HepG2 (cell line): ENCODE results near the gene CPVL. TPM values are rescaled to one million over a fixed set of nuclear protein-coding genes. Genes with fewer than 3 reads are reported as not detected.

Experiments used
- ATM ChIP-seq: fragments of 450-650 bp; IDR thresholded peaks from 2 replicates; pipeline ENCODE4 v1.7.1; 2017; ENCODE audit warnings: mild to moderate bottlenecking, borderline replicate concordance
- CREB1 ChIP-seq, 2 experiments: fragments of 450-650 bp in 1 of 2; IDR thresholded peaks; 2 replicates each; pipeline ENCODE4 v1.6.1; 2016 to 2017; ENCODE audit warnings: control low read depth in 1 of 2, mild to moderate bottlenecking in 1 of 2, missing compliant biosample characterization in 1 of 2, missing genetic modification characterization in 1 of 2
- EHMT2 ChIP-seq: fragments of 200-600 bp; sonication (generic); IDR thresholded peaks from 2 replicates; pipeline ENCODE4 v1.7.0; 2017; ENCODE audit warnings: antibody characterized with exemption, low read depth, low read length, borderline replicate concordance
- GTF3A ChIP-seq: sonication (generic); formaldehyde crosslinking; conservative IDR thresholded peaks from 2 replicates; pipeline ENCODE4 v1.4.0; 2020; ENCODE audit warnings: mild to moderate bottlenecking, missing genetic modification reagents
- HMGXB3 ChIP-seq: sonication (generic); formaldehyde crosslinking; IDR thresholded peaks from 2 replicates; pipeline ENCODE4 v1.4.0; 2020; ENCODE audit warnings: missing genetic modification reagents, borderline replicate concordance
- HNF4A ChIP-seq: sonication (generic); formaldehyde crosslinking; IDR thresholded peaks from 2 replicates; pipeline ENCODE4 v1.4.0; 2020; ENCODE audit warnings: missing genetic modification reagents
- KAT8 ChIP-seq: IDR thresholded peaks from 2 replicates; pipeline ENCODE4 v1.6.1; 2016; ENCODE audit warnings: missing genetic modification reagents, missing compliant biosample characterization
- MEIS2 ChIP-seq: sonication (generic); formaldehyde crosslinking; IDR thresholded peaks from 2 replicates; pipeline ENCODE4 v1.9.0; 2021; ENCODE audit warnings: mild to moderate bottlenecking, missing genetic modification reagents
- MLX ChIP-seq: IDR thresholded peaks from 2 replicates; pipeline ENCODE4 v1.6.1; 2016
- NRL ChIP-seq: sonication (generic); formaldehyde crosslinking; IDR thresholded peaks from 2 replicates; pipeline ENCODE4 v1.5.0; 2020; ENCODE audit warnings: missing genetic modification reagents, mild to moderate bottlenecking, moderate library complexity, borderline replicate concordance
- PHF20 ChIP-seq: sonication (generic); formaldehyde crosslinking; IDR thresholded peaks from 2 replicates; pipeline ENCODE4 v1.5.0; 2020; ENCODE audit warnings: mild to moderate bottlenecking, missing genetic modification reagents
- PRDM10 ChIP-seq: sonication (generic); formaldehyde crosslinking; IDR thresholded peaks from 2 replicates; pipeline ENCODE4 v1.4.0; 2020; ENCODE audit warnings: low read depth, missing genetic modification reagents
- TAF15 ChIP-seq: fragments of 200-400 bp; formaldehyde crosslinking; IDR thresholded peaks from one replicate; pipeline ENCODE4 v1.6.1; 2018; ENCODE audit warnings: mild to moderate bottlenecking, low read depth, low read length; ENCODE audit not compliant: poor library complexity, severe bottlenecking
- TEAD2 ChIP-seq: sonication (generic); formaldehyde crosslinking; IDR thresholded peaks from 2 replicates; pipeline ENCODE4 v1.9.0; 2021; ENCODE audit warnings: missing genetic modification reagents
- ZBTB33 ChIP-seq: sonication (generic); formaldehyde crosslinking; IDR thresholded peaks from 2 replicates; pipeline ENCODE4 v1.4.0; 2020; ENCODE audit warnings: missing genetic modification reagents
- ZBTB7A ChIP-seq: sonication (generic); formaldehyde crosslinking; IDR thresholded peaks from 2 replicates; pipeline ENCODE4 v1.8.0; 2022; ENCODE audit warnings: mild to moderate bottlenecking, missing genetic modification reagents
- ZFP1 ChIP-seq: IDR thresholded peaks from 2 replicates; pipeline ENCODE4 v1.6.1; 2016
- ZNF446 ChIP-seq: sonication (generic); formaldehyde crosslinking; IDR thresholded peaks from 2 replicates; pipeline ENCODE4 v1.5.0; 2020; ENCODE audit warnings: mild to moderate bottlenecking, missing genetic modification reagents
- ZNF614 ChIP-seq: IDR thresholded peaks from 2 replicates; pipeline ENCODE4 v1.6.1; 2018; ENCODE audit warnings: missing biosample characterization, missing genetic modification reagents, inconsistent platforms, borderline replicate concordance
- ZNF816 ChIP-seq: sonication (generic); formaldehyde crosslinking; IDR thresholded peaks from 2 replicates; pipeline ENCODE4 v1.8.0; 2022; ENCODE audit warnings: missing genetic modification reagents, mild to moderate bottlenecking, borderline replicate concordance
- polyA plus RNA-seq, 8 experiments: library from polyadenylated mRNA; depleted of rRNA in 3 of 8; stranded (reverse) in 7 of 8; unstranded in 1 of 8; fragments of >200 nt; fragmentation: Illumina TruSeq in 4 of 8; extraction: Trizol in 4 of 8; gene quantifications; 2 replicates each; pipeline versions ENCODE4 v1.2.1 to v1.2.3, GENCODE V29; 2011 to 2016; ENCODE audit warnings: low read depth in 4 of 8, missing spikeins in 1 of 8, mixed read lengths in 1 of 8; ENCODE audit not compliant: insufficient read depth in 1 of 8
- total RNA-seq, 5 experiments: library from RNA; depleted of rRNA; stranded (reverse); fragments of >200 nt; fragmentation: Illumina TruSeq; extraction: Trizol; gene quantifications; 2 replicates each; pipeline ENCODE4 v1.2.3, GENCODE V29; 2016; ENCODE audit warnings: low read depth in 1 of 5

Gene CPVL
- total and polyA plus RNA-seq, 2 of the 13 experiments (the other 11 are each of a cell fraction or from before 2014, with no cell fraction given), result 59.2 to 294 TPM

- TF ChIP-seq PRDM10 (CRISPR knock-in tag) (no peak), TAF15 (peak; percentile 15), MEIS2 (no peak), ZBTB7A (CRISPR knock-in tag) (no peak), CREB1 (IDR thresholded peaks at IDR 0.05) (no peak), CREB1 (CRISPR knock-in tag; IDR thresholded peaks at IDR 0.05) (no peak), ZFP1 (CRISPR knock-in tag) (no peak), NRL (CRISPR knock-in tag) (no peak), ZBTB33 (peak; percentile 92), EHMT2 (no peak), ATM (no peak), KAT8 (CRISPR knock-in tag) (no peak), GTF3A (CRISPR knock-in tag) (no peak), MLX (CRISPR knock-in tag) (no peak), TEAD2 (CRISPR knock-in tag) (no peak), ZNF614 (CRISPR knock-in tag) (peak; percentile 38; the same call in 1 of the 2 replicates), HMGXB3 (CRISPR knock-in tag) (no peak), ZNF446 (0 out of 2 replicates have a peak, but pooled peaks have one; percentile 8), ZNF816 (CRISPR knock-in tag) (no peak), HNF4A (0 out of 2 replicates have a peak, but pooled peaks have one; percentile 4), PHF20 (CRISPR knock-in tag) (0 out of 2 replicates have a peak, but pooled peaks have one; percentile 14)
These were observed 189.7 kb downstream of the CPVL start (continued) for GRCh38 chr7:28956608-28957063.
